LNCAP (cell line): Measurements from ENCODE around the gene RTN3.

Experiments used
- TF ChIP-seq, protein P1 (sequence below): fragments of 450-650 bp; IDR thresholded peaks from 2 replicates; pipeline ENCODE4 v1.5.1; 2017; ENCODE audit warnings: mild to moderate bottlenecking

Gene RTN3

DNA sequence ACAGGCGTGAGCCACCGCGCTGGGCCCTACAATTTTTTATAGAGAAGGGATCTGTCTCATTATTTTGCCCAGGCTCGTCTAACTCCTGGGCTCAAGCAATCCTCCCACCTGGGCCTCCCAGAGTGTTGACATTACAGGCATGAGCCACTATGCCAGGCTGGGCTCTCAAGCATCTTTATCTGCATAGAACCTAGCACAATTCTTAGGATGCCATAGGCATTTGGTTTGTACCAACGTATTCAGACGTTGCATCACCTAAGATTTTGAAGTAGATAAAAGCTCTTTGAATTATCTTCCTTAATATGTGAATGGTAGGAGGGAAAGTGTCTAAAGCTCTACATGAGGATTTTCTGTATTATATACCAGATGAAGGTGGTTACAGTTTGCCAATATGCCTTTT lies 30.5 kb downstream of the RTN3 start:
- TF ChIP-seq, protein P1, sequence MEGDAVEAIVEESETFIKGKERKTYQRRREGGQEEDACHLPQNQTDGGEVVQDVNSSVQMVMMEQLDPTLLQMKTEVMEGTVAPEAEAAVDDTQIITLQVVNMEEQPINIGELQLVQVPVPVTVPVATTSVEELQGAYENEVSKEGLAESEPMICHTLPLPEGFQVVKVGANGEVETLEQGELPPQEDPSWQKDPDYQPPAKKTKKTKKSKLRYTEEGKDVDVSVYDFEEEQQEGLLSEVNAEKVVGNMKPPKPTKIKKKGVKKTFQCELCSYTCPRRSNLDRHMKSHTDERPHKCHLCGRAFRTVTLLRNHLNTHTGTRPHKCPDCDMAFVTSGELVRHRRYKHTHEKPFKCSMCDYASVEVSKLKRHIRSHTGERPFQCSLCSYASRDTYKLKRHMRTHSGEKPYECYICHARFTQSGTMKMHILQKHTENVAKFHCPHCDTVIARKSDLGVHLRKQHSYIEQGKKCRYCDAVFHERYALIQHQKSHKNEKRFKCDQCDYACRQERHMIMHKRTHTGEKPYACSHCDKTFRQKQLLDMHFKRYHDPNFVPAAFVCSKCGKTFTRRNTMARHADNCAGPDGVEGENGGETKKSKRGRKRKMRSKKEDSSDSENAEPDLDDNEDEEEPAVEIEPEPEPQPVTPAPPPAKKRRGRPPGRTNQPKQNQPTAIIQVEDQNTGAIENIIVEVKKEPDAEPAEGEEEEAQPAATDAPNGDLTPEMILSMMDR = no peak

DNA sequence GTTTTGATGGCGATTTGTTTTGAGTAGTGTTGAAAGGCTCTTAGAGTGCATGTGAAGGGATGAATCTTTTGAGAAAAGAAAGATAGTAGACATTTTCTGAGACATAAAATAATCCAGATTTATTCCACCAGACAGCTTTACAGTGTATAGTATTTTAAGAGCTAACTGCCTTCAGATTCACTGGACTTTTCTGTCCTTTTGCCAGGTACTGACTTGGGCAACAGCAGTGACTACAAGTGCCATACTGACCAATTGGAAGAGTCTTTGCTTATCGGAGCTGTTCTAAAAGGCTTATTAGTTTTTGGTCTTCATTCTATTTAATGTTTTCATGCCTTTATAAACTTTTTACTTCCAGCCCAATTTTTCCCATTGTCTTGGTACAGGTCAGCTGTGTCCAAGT lies 32.5 kb downstream of the RTN3 start:
- TF ChIP-seq, protein P1 = no peak

DNA sequence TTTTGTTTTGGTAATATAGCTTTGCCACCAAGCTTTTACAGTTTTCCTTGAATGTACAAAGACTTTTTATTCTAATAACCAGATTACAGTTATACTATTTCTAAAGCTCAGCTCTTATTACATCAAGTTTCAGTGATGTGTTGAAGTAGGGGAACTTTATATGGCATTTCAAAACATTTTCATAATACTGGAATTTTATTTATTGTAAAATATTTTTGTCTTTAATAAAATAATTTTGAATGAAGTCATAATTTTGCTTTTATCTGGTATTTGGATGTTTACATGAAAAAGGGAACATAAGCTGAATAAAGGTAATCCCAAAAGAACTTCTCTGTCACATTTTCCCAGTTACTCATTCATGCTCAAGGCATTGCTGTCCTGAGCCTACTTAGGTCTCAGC lies 34.7 kb downstream of the RTN3 start:
- TF ChIP-seq, protein P1 = no peak

DNA sequence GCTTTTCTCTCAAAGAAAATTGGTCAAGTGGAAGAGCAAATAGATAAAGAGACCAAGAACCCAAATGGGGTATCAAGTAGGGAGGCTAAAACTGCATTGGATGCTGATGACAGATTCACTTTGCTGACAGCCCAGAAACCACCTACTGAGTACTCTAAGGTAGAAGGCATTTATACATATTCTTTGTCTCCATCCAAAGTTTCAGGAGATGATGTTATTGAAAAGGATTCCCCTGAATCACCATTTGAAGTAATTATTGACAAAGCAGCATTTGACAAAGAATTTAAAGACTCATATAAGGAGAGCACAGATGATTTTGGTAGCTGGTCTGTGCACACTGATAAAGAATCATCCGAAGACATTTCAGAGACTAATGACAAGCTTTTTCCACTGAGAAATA lies 37.7 kb downstream of the RTN3 start:
- TF ChIP-seq, protein P1 = no peak

DNA sequence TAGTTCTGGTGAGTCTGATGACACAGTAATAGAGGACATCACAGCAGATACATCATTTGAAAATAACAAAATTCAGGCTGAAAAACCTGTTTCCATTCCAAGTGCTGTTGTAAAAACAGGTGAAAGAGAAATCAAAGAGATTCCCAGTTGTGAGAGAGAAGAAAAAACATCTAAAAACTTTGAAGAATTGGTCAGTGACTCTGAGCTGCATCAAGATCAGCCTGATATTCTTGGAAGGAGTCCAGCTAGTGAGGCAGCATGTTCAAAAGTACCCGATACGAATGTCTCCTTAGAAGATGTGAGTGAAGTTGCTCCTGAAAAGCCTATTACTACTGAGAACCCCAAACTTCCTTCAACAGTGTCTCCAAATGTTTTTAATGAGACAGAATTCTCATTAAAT lies 38.7 kb downstream of the RTN3 start:
- TF ChIP-seq, protein P1 = no peak

DNA sequence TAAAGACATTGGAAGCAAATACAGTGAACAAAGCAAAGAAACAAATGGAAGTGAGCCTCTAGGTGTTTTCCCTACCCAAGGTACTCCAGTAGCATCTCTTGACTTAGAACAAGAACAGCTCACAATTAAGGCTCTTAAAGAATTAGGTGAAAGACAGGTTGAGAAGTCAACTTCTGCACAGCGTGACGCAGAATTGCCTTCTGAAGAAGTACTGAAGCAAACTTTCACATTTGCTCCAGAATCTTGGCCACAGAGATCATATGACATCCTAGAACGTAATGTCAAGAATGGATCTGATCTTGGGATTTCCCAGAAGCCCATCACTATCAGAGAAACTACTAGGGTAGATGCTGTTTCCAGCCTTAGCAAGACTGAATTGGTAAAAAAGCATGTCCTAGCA lies 39.3 kb downstream of the RTN3 start:
- TF ChIP-seq, protein P1 = no peak

DNA sequence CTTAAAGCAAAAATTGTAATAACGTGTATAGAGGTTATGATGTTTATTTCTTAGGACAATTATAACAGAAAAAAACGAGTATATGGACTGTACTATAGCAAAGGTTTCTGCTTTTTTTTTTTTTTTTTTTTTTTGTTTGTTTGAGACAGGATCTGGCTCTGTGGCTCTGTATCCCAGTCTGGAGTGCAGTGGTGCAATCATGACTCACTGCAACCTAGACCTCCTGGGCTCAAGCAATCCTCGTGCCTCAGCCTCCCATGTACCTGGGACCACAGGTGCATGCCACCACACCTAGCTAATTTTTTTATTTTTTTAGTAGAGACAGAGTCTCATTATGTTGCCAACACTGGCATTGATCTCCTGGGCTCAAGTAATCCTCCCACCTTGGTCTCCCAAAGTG lies 48.0 kb downstream of the RTN3 start:
- TF ChIP-seq, protein P1 = no peak

DNA sequence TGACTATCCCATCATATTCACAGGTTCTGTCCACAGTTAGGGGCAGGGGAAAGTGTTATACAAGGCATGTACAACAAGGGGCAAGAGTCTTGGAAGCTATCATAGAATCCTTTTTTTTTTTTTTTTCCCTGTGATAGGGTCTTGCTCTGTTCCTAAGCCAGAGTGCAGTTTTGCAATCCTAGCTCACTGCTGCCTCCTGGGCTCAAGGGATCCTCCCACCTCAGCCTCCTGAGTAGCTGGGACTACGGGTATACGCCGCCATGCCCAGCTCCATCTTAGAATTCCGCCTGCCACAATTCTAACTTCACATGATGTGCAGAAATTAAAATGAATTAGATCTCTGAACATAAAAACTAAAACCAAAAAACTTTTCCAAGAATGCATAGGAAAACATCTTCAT lies 55.6 kb downstream of the RTN3 start:
- TF ChIP-seq, protein P1 = no peak
